Measurements from ENCODE around the gene CEP112.

- TF ChIP-seq CTCF (conservative IDR thresholded peaks at IDR 0.05 in 1 of 2, IDR thresholded peaks at IDR 0.05 in 1 of 2; ENCODE audit: low read depth in 1 of 2, low read length in 2 of 2), result no peak
- no peak for TF ChIP-seq EZH2 (IDR thresholded peaks at IDR 0.05; ENCODE audit: low read length, missing control alignments)
Measured at GRCh38 chr17:65729207-65729606, 462.7 kb downstream of the CEP112 start.

Data from fibroblast of lung (primary cell).